Heart left ventricle (tissue), 13 donors: ENCODE measurements around the gene EXOC4.

Experiments
- POLR2A ChIP-seq, 2 donors: fragments of 450-650 bp; IDR thresholded peaks; one replicate each; pipeline ENCODE4 v1.6.1; 2017; ENCODE audit warnings: antibody characterized with exemption in 2 of 2, mild to moderate bottlenecking in 2 of 2, moderate library complexity in 2 of 2
- TF ChIP-seq, protein P1 (sequence below), 12 donors: fragments of 200-600 bp; sonication (generic) in 4 of 12; IDR thresholded peaks; one replicate each; pipeline versions ENCODE4 v1.5.0 to v1.8.0; 2018 to 2022; ENCODE audit warnings: antibody characterized with exemption in 12 of 12, mild to moderate bottlenecking in 5 of 12
- donor health status: ischemic (EF 13 %, LVEDD 7.1; RV severe dilation, severe dysfunction).
- donor health status: DM: no; HTN: yes; CAD: no.
- donor health status: DM: no; HTN: no; CAD: no.
- donor health status: ischemic (EF 25% LVEDD 6.9; RV normal size, moderate dysfunction).
- donor health status: ischemic (EF 25% LVEDD 5.7; RV mildly dilated, moderate dysfunction).
- donor health status: ischemic (EF 35%, LVEDD 5.7; RV mildly dilated, moderate dysfunction).
- donor health status: nonischemic (EF 11% LVEDD 7.7; RV severe dilation, severe dysfunction).
- donor health status: DM: yes; HTN: yes; CAD: no.
- donor health status: PGD.
- donor health status: ischemic (EF 29% LVEDD 5.4; RV normal size, mild dysfunction).
- donor health status: nonischemic (EF 23%, LVEDD 6.1; RV moderate dilation, normal function).

DNA sequence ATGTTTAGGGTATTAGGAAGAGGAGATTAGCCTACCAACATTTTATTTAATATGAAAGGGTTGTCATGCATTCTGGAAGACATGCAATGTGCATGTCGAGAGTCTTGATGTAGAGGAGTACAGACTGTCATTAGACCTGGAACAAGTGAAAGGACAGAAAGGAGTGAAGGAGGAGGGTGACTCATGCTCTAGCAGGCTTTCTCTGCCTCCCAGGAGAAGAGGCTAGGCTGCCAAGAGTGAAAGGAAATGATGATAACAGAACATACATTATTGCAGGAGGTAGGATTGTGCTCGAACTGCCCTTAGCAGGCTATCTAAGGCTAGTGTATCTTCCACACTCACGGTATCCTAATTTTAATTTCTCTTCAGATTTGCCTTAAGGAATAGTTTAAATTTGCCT, 228.8 kb downstream of the EXOC4 start:
- TF ChIP-seq, protein P1, sequence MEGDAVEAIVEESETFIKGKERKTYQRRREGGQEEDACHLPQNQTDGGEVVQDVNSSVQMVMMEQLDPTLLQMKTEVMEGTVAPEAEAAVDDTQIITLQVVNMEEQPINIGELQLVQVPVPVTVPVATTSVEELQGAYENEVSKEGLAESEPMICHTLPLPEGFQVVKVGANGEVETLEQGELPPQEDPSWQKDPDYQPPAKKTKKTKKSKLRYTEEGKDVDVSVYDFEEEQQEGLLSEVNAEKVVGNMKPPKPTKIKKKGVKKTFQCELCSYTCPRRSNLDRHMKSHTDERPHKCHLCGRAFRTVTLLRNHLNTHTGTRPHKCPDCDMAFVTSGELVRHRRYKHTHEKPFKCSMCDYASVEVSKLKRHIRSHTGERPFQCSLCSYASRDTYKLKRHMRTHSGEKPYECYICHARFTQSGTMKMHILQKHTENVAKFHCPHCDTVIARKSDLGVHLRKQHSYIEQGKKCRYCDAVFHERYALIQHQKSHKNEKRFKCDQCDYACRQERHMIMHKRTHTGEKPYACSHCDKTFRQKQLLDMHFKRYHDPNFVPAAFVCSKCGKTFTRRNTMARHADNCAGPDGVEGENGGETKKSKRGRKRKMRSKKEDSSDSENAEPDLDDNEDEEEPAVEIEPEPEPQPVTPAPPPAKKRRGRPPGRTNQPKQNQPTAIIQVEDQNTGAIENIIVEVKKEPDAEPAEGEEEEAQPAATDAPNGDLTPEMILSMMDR (IDR thresholded peaks at IDR 0.05), result no peak
- no peak for TF ChIP-seq POLR2A (IDR thresholded peaks at IDR 0.05)
